ENCODE measurements around the gene ASAP2.

Gene ASAP2

GRCh38 chr2:9308186-9308955, 101.8 kb downstream of the ASAP2 start:
- Histone ChIP-seq H4K20me1 (peaks cover 0 to 55% (median 37%) of the 10 kb centered on the region in 11 experiments; a peak in 18 of 22 replicates), H3K36me3 (peaks cover 1 to 50% (median 22%) of the 10 kb centered on the region in 11 experiments; a peak in 19 of 22 replicates), H3K4me3 (no peak overlapping the region), H3K4me2 (peak overlapping the region in 4 of 11 experiments; percentile 7 to 19 (median 16); a peak in 1 of 22 replicates), H3K27ac (no peak overlapping the region), H3K9ac (no peak overlapping the region), H3K9me3 (replicated peaks in 1 of 11) (no peaks in the 10 kb centered on the region), H3K27me3 (no peaks in the 10 kb centered on the region), H3K4me1 (peaks cover 31 to 54% (median 46%) of the 10 kb centered on the region in 10 experiments)
- no peak for TF ChIP-seq Cebpa-rat (IDR thresholded peaks at IDR 0.05)

GRCh38 chr2:9309147-9309546, 102.5 kb downstream of the ASAP2 start:
- no peak overlapping the region for H3K4me3 ChIP-seq
- peaks cover 0 to 55% (median 36%) of the 10 kb centered on the region in 11 experiments; a peak in 18 of 22 replicates for H4K20me1 ChIP-seq
- no peaks in the 10 kb centered on the region for H3K9me3 ChIP-seq (replicated peaks in 1 of 11)
- peaks cover 31 to 54% (median 46%) of the 10 kb centered on the region in 10 experiments for H3K4me1 ChIP-seq
- peak overlapping the region in 2 of 11 experiments; percentile 19 to 78; a peak in 2 of 22 replicates for H3K4me2 ChIP-seq
- no peak overlapping the region for H3K27ac ChIP-seq
- H3K36me3 ChIP-seq: peaks cover 5 to 46% (median 23%) of the 10 kb centered on the region in 11 experiments; a peak in 16 of 22 replicates
- TF ChIP-seq Cebpa-rat (IDR thresholded peaks at IDR 0.05): no peak
- H3K27me3 ChIP-seq: no peaks in the 10 kb centered on the region
- H3K9ac ChIP-seq: no peak overlapping the region

GRCh38 chr2:9310377-9310776, 103.8 kb downstream of the ASAP2 start:
- H3K9me3 ChIP-seq (replicated peaks in 1 of 11): no peaks in the 10 kb centered on the region
- H3K4me1 ChIP-seq: peaks cover 31 to 54% (median 46%) of the 10 kb centered on the region in 10 experiments
- no peak overlapping the region for H3K4me3 ChIP-seq
- peak overlapping the region in 3 of 11 experiments; percentile 38 to 51 (median 47); a peak in 4 of 22 replicates for H3K9ac ChIP-seq
- no peaks in the 10 kb centered on the region for H3K27me3 ChIP-seq
- peak overlapping the region in 6 of 11 experiments; percentile 15 to 62 (median 36); a peak in 9 of 22 replicates for H3K27ac ChIP-seq
- H3K36me3 ChIP-seq: peaks cover 5 to 46% (median 23%) of the 10 kb centered on the region in 11 experiments; a peak in 16 of 22 replicates
- peak overlapping the region in 10 of 11 experiments; percentile 4 to 78 (median 52); a peak in 18 of 22 replicates for H3K4me2 ChIP-seq
- H4K20me1 ChIP-seq: peaks cover 0 to 55% (median 37%) of the 10 kb centered on the region in 11 experiments; a peak in 18 of 22 replicates
- no peak for TF ChIP-seq Cebpa-rat (IDR thresholded peaks at IDR 0.05)

GRCh38 chr2:9310798-9311197, 104.2 kb downstream of the ASAP2 start:
- peaks cover 0 to 55% (median 37%) of the 10 kb centered on the region in 11 experiments; a peak in 18 of 22 replicates for H4K20me1 ChIP-seq
- peak overlapping the region in 6 of 11 experiments; percentile 15 to 62 (median 36); a peak in 9 of 22 replicates for H3K27ac ChIP-seq
- peak overlapping the region in 10 of 11 experiments; percentile 4 to 78 (median 52); a peak in 18 of 22 replicates for H3K4me2 ChIP-seq
- H3K36me3 ChIP-seq: peaks cover 5 to 46% (median 23%) of the 10 kb centered on the region in 11 experiments; a peak in 16 of 22 replicates
- peak overlapping the region in 3 of 11 experiments; percentile 38 to 51 (median 47); a peak in 4 of 22 replicates for H3K9ac ChIP-seq
- no peaks in the 10 kb centered on the region for H3K9me3 ChIP-seq (replicated peaks in 1 of 11)
- H3K4me3 ChIP-seq: no peak overlapping the region
- no peak for TF ChIP-seq Cebpa-rat (IDR thresholded peaks at IDR 0.05)
- H3K4me1 ChIP-seq: peaks cover 31 to 54% (median 46%) of the 10 kb centered on the region in 10 experiments
- H3K27me3 ChIP-seq: no peaks in the 10 kb centered on the region

GRCh38 chr2:9311488-9311887, 104.9 kb downstream of the ASAP2 start:
- Histone ChIP-seq H3K36me3 (peaks cover 5 to 48% (median 23%) of the 10 kb centered on the region in 11 experiments; a peak in 17 of 22 replicates), H3K4me3 (no peak overlapping the region), H3K4me1 (peaks cover 31 to 52% (median 44%) of the 10 kb centered on the region in 10 experiments), H3K9me3 (replicated peaks in 1 of 11) (no peaks in the 10 kb centered on the region), H3K27ac (peak overlapping the region in 2 of 11 experiments; percentile 22 to 62; a peak in 3 of 22 replicates), H3K4me2 (peak overlapping the region in 5 of 11 experiments; percentile 49 to 78 (median 63); a peak in 7 of 22 replicates), H4K20me1 (peaks cover 0 to 52% (median 34%) of the 10 kb centered on the region in 11 experiments; a peak in 18 of 22 replicates), H3K9ac (no peak overlapping the region), H3K27me3 (no peaks in the 10 kb centered on the region)
- TF ChIP-seq Cebpa-rat (IDR thresholded peaks at IDR 0.05): no peak

GRCh38 chr2:9312591-9312990, 106.0 kb downstream of the ASAP2 start:
- Histone ChIP-seq H4K20me1 (peaks cover 0 to 41% (median 23%) of the 10 kb centered on the region in 11 experiments; a peak in 17 of 22 replicates), H3K27me3 (no peaks in the 10 kb centered on the region), H3K4me3 (no peak overlapping the region), H3K4me1 (peaks cover 25 to 41% (median 33%) of the 10 kb centered on the region in 10 experiments), H3K9me3 (replicated peaks in 1 of 11) (no peaks in the 10 kb centered on the region), H3K27ac (no peak overlapping the region), H3K36me3 (peaks cover 8 to 47% (median 25%) of the 10 kb centered on the region in 11 experiments; a peak in 18 of 22 replicates), H3K9ac (no peak overlapping the region), H3K4me2 (no peak overlapping the region)
- TF ChIP-seq Cebpa-rat (IDR thresholded peaks at IDR 0.05): no peak

- no peak overlapping the region for H3K9ac ChIP-seq
- H3K36me3 ChIP-seq: peaks cover 9 to 53% (median 29%) of the 10 kb centered on the region in 11 experiments; a peak in 21 of 22 replicates
- no peaks in the 10 kb centered on the region for H3K27me3 ChIP-seq
- H3K9me3 ChIP-seq (replicated peaks in 1 of 11): no peaks in the 10 kb centered on the region
- no peak overlapping the region for H3K27ac ChIP-seq
- no peak overlapping the region for H3K4me3 ChIP-seq
- no peak overlapping the region for H3K4me2 ChIP-seq
- peaks cover 16 to 34% (median 27%) of the 10 kb centered on the region in 10 experiments; a peak in 19 of 20 replicates for H3K4me1 ChIP-seq
- no peak for TF ChIP-seq Cebpa-rat (IDR thresholded peaks at IDR 0.05)
- peaks cover 0 to 32% (median 14%) of the 10 kb centered on the region in 11 experiments; a peak in 13 of 22 replicates for H4K20me1 ChIP-seq
Measured at GRCh38 chr2:9313443-9313842, 106.8 kb downstream of the ASAP2 start.

- Histone ChIP-seq H3K27ac (no peak overlapping the region), H4K20me1 (peaks cover 0 to 25% (median 4%) of the 10 kb centered on the region in 11 experiments; a peak in 10 of 22 replicates), H3K9me3 (replicated peaks in 1 of 11) (no peaks in the 10 kb centered on the region), H3K4me2 (no peak overlapping the region), H3K9ac (no peak overlapping the region), H3K36me3 (peaks cover 15 to 60% (median 44%) of the 10 kb centered on the region in 11 experiments), H3K27me3 (no peaks in the 10 kb centered on the region), H3K4me3 (no peak overlapping the region), H3K4me1 (peaks cover 20 to 33% (median 25%) of the 10 kb centered on the region in 10 experiments)
- no peak for TF ChIP-seq Cebpa-rat (IDR thresholded peaks at IDR 0.05)
Measured at GRCh38 chr2:9315280-9315847, 108.8 kb downstream of the ASAP2 start.
